Breast epithelium (tissue), 3 donors: ENCODE data around the gene ATP13A5.

ENCODE experiments used
- CTCF ChIP-seq, 3 donors: fragments of 450-650 bp; IDR thresholded peaks; one replicate each; pipeline ENCODE4 v1.5.1; 2016 to 2017; ENCODE audit warnings: antibody characterized with exemption in 3 of 3, mild to moderate bottlenecking in 3 of 3, moderate library complexity in 3 of 3
- POLR2AphosphoS5 ChIP-seq, 3 donors: sonication (generic); formaldehyde crosslinking; IDR thresholded peaks; one replicate each; pipeline ENCODE4 v1.6.1; 2017; ENCODE audit warnings: antibody characterized with exemption in 3 of 3

DNA sequence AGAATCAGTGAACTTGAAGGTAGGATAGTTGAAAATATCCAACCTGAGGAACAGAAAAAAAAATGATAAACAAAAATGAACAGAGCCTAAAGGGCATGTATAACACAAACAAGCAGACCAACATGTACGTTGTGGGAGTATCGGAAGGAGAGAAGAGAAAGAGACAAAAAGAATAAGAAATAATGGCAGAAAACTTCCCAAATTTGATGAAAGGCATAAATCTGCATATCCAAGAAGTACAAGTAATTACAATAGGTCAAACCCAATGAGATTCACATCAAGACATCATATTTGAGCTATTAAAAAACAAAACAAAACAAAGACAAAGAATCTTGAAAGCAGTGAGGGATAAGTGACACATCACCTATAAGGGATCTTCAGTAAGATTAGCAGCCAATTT is 38.1 kb upstream of the ATP13A5 start:
- TF ChIP-seq CTCF (IDR thresholded peaks at IDR 0.05) (no peak), POLR2AphosphoS5 (IDR thresholded peaks at IDR 0.05) (no peak)
